Large intestine (tissue), 3 donors: ENCODE measurements around the gene CDK5R1. TPM values are rescaled to one million over a fixed set of nuclear protein-coding genes. Genes with fewer than 3 reads are reported as not detected.

ENCODE experiments used
- DNase-seq, 2 donors: peaks; one replicate each; pipeline versions ENCODE4 v3.0.0 to v3.0.0-alpha.2; 2013
- H3K27ac ChIP-seq: one replicate; pipeline ENCODE4 v1.5.1; 2013; ENCODE audit warnings: low read length
- H3K27me3 ChIP-seq: 2 replicates; pipeline ENCODE4 v1.6.1; 2013; ENCODE audit warnings: low read length; ENCODE audit not compliant: control insufficient read depth, insufficient read depth
- H3K36me3 ChIP-seq: 2 replicates; pipeline ENCODE4 v1.6.1; 2013; ENCODE audit warnings: low read length; ENCODE audit not compliant: control insufficient read depth, insufficient read depth
- H3K4me1 ChIP-seq: one replicate; pipeline ENCODE4 v1.6.1; 2013; ENCODE audit warnings: low read length; ENCODE audit not compliant: control insufficient read depth, insufficient read depth
- H3K4me3 ChIP-seq: one replicate; pipeline ENCODE4 v1.5.1; 2013; ENCODE audit warnings: low read length
- H3K9me3 ChIP-seq: one replicate; pipeline ENCODE4 v1.6.1; 2013; ENCODE audit warnings: mild to moderate bottlenecking, low read depth, low read length, moderate library complexity; ENCODE audit not compliant: control insufficient read depth
- WGBS: methylation state at CpG from one replicate; pipeline ENCODE4 v1.1.5; 2013; ENCODE audit warnings: low lambda C conversion rate; ENCODE audit not compliant: insufficient coverage; 5-methylcytosine and 5-hydroxymethylcytosine counted together
- polyA plus RNA-seq: library from polyadenylated mRNA; unstranded; fragments of 120-200 nt; gene quantifications from one replicate; pipeline ENCODE4 v1.2.1, GENCODE V29; 2013

Gene CDK5R1
- polyA plus RNA-seq, 1 donor = 3.6 TPM

DNA sequence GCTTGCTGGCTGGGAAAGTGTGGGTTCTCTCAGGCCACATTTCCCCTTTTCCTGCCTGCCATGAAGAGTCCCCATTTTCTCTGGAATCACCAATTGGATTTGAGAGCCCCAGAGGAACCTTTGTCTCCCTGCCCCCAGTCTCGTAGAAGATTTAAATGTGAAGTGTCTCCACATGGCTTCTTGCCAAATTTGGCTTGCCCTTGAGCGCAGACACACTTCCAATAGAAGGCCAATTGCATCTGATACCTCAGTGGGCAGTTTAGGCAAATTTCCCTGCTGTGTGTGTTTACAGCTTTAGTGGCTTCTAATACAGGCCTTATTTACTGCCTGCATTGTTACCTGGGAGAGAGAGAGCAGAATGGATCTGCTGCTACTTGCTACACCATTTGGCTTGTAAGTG is 29.7 kb downstream of the CDK5R1 start:
- WGBS = 0% methylated on average over 1 of the region's 2 CpGs
- Histone ChIP-seq H3K27me3 (no peaks in the 10 kb centered on the region), H3K27ac (no peak overlapping the region), H3K36me3 (no peaks in the 10 kb centered on the region), H3K4me3 (no peak overlapping the region), H3K4me1 (peaks cover 16% of the 10 kb centered on the region), H3K9me3 (no peaks in the 10 kb centered on the region)
- no peak for DNase-seq

DNA sequence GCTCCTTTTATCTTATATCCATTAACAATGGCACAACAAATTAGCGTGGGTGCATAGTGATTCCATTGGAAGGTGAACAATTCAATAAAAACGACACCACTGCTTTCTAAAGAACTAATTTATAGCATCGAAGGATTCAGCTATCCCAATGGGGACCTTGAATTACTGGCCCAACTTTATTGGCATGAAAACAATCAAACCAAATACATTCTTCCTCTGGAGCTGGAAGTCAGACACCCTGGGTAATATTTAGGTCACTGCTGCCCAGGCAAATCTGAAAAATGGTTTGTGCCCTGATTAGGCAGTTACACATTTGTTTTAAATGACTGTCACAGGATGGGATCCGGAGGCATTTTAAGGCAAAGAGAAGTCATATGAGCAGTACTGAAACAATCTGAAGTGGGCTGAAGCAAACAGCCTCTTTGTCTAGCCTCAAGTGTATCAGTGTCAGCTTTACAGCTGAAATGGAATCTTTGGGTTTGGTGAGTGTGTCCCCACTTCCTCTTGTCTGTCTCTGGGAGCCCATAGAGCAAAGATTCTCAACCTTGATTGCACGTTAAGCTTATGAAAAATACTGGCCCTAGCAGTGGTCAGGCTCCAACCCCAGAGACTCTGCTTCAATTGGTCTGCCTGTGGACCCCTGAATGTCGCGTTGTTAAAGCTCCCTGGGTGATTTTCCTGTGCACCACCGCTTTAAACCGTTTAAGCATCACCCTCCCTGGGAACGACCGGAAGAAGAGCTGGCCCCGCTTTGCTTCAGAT is 30.3 kb downstream of the CDK5R1 start:
- H3K36me3 ChIP-seq = no peaks in the 10 kb centered on the region
- H3K9me3 ChIP-seq = no peaks in the 10 kb centered on the region
- H3K4me3 ChIP-seq = no peak overlapping the region
- peaks cover 16% of the 10 kb centered on the region for H3K4me1 ChIP-seq
- DNase-seq = no peak
- WGBS = no CpG with 5 or more reads among the region's 12 CpGs
- H3K27ac ChIP-seq = no peak overlapping the region
- H3K27me3 ChIP-seq = no peaks in the 10 kb centered on the region

DNA sequence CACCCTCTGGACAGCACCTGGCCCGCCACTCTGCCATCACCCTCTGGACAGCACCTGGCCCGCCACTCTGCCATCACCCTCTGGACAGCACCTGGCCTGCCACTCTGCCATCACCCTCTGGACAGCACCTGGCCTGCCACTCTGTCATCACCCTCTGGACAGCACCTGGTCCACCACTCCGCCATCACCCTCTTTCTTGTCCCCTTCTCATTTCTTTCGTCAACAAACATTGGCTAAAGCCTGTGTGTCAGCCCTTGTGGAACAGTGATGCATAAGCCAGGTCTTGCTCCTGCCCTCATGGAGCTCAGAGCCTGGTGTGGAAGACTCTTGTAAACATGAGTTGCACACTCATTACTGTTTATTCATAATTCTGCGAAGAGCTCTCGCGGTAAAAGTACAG is 31.2 kb downstream of the CDK5R1 start:
- no CpG with 5 or more reads among the region's 7 CpGs for WGBS
- Histone ChIP-seq H3K36me3 (no peaks in the 10 kb centered on the region), H3K4me3 (no peak overlapping the region)

DNA sequence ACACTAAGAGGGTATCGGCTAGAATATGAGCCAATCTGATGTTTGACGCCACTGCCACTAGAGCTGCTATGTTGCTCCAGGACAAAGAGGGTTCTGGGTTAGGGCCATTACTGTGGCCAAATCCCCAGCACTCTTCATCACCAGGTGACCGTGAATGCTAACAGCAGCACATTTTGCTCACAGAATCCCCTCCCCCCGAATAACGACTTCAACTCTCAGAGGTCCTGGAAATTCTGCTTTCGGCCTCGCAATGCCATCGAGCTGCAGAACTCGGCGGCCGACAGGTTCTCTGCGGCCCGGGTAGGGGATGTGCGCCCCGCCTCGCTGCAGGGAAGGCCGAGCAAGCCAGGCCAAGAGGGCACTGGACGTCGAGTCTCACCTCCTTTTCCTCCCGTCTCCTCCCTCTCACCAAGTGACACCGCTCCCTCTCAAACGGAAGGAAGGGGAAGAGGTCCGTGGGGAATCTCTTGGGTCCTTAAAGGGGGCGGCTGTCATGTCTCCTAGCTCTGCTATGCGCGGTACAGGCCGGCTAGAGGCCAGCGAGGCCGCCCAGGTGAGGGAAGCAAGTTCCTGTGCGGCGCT is 31.9 kb downstream of the CDK5R1 start:
- peak overlapping the region; percentile 17 for H3K4me3 ChIP-seq
- H3K9me3 ChIP-seq = no peaks in the 10 kb centered on the region
- H3K27me3 ChIP-seq = no peaks in the 10 kb centered on the region
- no peak overlapping the region for H3K27ac ChIP-seq
- H3K4me1 ChIP-seq = peaks cover 16% of the 10 kb centered on the region
- no peak for DNase-seq
- no peaks in the 10 kb centered on the region for H3K36me3 ChIP-seq
- WGBS = no CpG with 5 or more reads among the region's 31 CpGs

More for the DNA sequence above, 31.2 kb downstream of the CDK5R1 start:
- H3K4me1 ChIP-seq = peaks cover 16% of the 10 kb centered on the region
- no peak overlapping the region for H3K27ac ChIP-seq
- no peaks in the 10 kb centered on the region for H3K9me3 ChIP-seq
- no peak for DNase-seq
- H3K27me3 ChIP-seq = no peaks in the 10 kb centered on the region

DNA sequence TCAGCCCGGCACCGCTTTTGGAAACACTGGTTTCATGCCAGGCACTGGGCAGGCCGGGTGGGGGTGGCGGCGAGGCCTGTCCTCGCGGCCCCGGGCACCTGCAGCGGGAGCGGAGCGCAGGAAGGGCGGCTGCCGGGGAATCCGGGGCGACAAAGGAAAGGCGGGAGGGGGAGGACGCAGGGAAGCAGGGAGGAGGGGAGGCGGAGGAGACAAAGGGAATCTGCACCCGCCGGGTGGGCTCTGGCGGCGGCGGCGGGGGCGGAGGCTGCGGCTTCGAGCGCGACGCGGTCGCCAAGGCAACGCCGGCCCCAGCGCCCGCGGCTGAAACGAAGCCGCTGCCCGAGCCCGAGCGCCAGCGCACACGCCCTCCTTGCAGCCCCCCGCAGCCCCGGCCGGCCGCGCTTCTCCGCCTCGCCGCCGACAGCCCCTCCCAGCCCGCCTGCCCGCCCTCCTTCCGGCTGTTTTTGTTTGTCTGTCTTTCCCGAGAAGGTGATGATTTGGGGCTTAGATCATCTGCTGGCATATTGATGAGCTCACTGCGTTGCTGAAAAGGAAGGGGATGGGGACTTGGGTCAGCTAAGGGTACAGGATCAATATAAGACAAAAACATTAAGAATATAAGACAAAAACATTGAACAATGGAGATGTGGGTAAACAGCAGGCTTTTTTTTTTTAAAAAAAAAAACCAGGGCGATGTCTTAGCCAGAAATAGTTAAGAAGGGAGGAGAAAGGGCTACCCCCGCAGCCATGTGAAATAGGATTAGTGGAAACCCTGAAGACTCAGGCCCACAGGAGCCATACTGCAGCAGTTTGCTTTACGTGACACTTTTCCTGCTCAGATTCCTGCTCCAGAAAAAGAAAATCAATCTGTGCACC is 32.7 kb downstream of the CDK5R1 start:
- peak overlapping the region; percentile 23 for H3K4me3 ChIP-seq
- no peaks in the 10 kb centered on the region for H3K27me3 ChIP-seq
- no peaks in the 10 kb centered on the region for H3K36me3 ChIP-seq
- H3K9me3 ChIP-seq = no peaks in the 10 kb centered on the region
- peaks cover 16% of the 10 kb centered on the region for H3K4me1 ChIP-seq
- peak overlapping the region; percentile 43 for H3K27ac ChIP-seq
- peak in 1 of 2 donors; percentile 54 for DNase-seq
- no CpG with 5 or more reads among the region's 61 CpGs for WGBS

DNA sequence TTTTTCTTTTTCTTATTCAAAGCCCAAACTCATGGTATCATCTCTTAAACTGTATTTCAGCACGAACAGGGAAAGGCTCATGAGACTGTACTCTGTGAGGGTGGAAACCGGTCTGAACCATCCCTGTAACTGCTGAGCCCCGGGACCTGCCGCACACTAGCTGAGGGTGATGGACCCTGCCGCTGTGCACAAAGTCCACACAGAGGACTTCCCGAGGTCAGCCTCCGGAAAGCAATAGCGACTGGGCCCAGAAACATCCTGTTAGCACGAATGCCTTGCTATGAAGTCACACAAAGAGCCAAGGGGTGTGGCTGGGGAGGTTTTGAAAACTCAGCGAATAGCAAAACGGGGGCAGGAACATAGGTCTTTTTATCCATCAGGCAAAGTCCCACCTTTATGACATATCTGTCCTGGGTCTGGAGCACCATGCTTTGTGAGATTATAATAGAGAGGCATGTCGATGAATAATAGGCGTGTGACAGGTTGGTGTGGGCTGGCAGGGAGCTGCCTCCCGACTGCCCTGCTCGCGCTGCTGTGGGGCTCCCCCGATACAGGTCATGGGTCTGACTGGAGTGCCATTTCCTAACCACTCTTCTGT is 33.4 kb downstream of the CDK5R1 start:
- peaks cover 11% of the 10 kb centered on the region for H3K4me1 ChIP-seq
- no peaks in the 10 kb centered on the region for H3K9me3 ChIP-seq
- H3K4me3 ChIP-seq = no peak overlapping the region
- no CpG with 5 or more reads among the region's 17 CpGs for WGBS
- DNase-seq = peak; percentile 48 to 79
- H3K27ac ChIP-seq = peak overlapping the region; percentile 43
- no peaks in the 10 kb centered on the region for H3K36me3 ChIP-seq
- H3K27me3 ChIP-seq = no peaks in the 10 kb centered on the region

DNA sequence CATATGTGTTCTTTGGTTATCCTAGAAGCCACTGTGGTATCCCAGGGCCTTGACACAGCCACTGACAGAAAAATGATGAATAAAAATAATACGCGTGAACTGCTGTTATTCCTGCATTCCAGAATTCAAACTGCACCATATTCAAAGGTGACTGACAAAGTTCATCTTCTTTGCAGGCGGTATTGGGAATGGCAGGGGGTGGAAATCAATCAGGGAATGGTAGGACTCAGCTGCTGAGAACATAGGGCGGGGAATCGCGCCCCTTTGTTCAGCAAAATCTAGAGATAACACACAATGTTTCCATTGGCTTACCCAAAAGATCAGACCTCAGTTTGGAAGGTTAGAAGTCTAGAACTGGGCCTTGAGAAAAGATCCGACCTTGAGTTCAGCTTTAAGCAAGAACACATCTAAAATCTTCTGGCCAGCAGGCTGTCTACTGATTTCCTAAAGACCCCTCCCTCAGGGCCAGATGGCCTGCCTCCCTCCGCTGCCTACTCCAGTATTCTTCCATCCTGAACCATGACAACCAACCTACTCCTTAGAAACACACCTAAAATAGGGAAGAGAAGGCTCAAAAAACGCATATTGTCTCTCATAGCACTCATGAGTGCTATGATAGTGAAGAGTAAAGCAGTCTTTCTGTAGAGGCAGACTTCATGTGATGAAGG is 34.1 kb downstream of the CDK5R1 start:
- WGBS = 100% methylated on average over 3 of the region's 9 CpGs
- H3K27ac ChIP-seq = no peak overlapping the region
- no peaks in the 10 kb centered on the region for H3K9me3 ChIP-seq
- no peaks in the 10 kb centered on the region for H3K36me3 ChIP-seq
- no peak for DNase-seq
- no peaks in the 10 kb centered on the region for H3K27me3 ChIP-seq
- peaks cover 8% of the 10 kb centered on the region for H3K4me1 ChIP-seq
- H3K4me3 ChIP-seq = no peak overlapping the region

DNA sequence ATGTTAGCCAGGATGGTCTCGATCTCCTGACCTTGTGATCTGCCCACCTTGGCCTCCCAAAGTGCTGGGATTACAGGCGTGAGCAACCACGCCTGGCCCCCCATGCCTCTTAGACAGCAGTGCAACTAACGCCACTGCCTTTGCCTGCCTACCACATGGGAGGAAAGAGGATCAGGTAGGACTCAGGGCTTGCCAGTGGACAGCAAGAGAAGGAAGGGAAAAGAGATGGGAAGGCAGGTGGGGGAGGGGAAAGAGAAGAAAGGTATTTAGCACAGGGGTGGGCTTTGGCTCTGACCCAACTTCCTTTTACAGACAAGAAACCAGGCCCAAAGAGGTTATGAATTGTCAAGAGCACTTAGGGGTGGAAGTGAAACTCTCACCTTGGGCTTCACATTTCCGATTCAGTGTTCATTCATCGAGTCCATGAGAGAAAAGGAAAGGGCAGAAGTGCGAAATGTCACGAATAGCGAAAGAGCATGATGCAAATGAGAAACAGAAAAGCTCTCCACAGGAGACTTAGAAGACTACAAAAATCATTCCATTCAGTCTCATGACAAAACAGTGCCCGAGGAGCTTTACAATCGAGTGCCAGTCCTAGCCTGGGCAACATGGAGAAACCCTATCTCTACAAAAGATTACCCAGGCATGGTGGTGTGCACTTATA is 36.4 kb downstream of the CDK5R1 start:
- no peaks in the 10 kb centered on the region for H3K9me3 ChIP-seq
- no peak overlapping the region for H3K4me3 ChIP-seq
- 81% methylated on average over 3 of the region's 11 CpGs for whole genome bisulfite sequencing
- H3K4me1 ChIP-seq = peaks cover 8% of the 10 kb centered on the region
- no peaks in the 10 kb centered on the region for H3K36me3 ChIP-seq
- no peak for DNase-seq
- no peak overlapping the region for H3K27ac ChIP-seq
- H3K27me3 ChIP-seq = no peaks in the 10 kb centered on the region

DNA sequence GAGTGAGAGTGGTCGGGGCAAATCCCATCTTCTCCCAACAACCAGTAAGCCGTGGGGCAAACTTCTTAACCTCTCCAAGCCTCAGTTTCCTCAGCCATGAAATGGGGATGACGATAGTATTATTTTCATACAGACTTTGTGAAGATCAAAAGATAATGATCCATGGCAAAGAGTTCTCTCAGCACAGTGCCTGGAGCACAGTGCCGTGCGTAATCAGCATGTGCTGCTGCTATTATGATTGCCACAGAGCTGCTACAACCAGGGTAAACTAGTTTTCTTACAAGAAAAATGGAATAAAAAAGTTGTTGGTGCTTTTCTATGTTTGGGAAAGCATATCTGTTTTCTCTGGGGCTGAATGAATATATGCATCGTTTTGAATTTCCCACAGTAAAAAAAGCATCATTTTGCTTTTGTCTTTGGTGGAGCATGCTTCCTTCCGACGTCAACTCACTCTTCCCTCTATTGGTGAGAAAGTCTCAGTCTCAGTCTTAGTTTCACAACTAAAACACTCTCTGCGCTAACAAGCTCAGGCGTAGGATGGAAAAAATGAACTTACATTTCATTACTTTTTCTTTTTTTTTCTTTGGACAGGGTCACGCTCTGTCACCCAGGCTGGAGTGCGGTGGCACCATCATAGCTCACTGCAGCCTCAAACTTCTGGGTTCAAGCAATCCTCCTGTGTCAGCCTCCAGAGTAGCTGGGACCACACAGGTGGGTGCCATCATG is 37.2 kb downstream of the CDK5R1 start:
- no peaks in the 10 kb centered on the region for H3K9me3 ChIP-seq
- 95% methylated on average over 3 of the region's 12 CpGs for WGBS
- H3K4me1 ChIP-seq = peaks cover 8% of the 10 kb centered on the region
- H3K4me3 ChIP-seq = no peak overlapping the region
- no peak for DNase-seq
- peaks cover 5% of the 10 kb centered on the region for H3K36me3 ChIP-seq
- no peak overlapping the region for H3K27ac ChIP-seq
- no peaks in the 10 kb centered on the region for H3K27me3 ChIP-seq
